ENCODE measurements around the gene RASD1.
"Not testable (repeated sequence)": the region's sequence is repeated elsewhere in the genome, so short reads cannot be mapped to it uniquely, and the experiment has no call there.

Gene RASD1

GRCh38 chr17:17455173-17455572 lies 41.0 kb downstream of the RASD1 start:
- no peak for DNase-seq (ENCODE audit: low read depth)
- H3K4me3 ChIP-seq (ENCODE audit: low read depth, low read length): no peak overlapping the region

GRCh38 chr17:17454700-17455099 lies 41.5 kb downstream of the RASD1 start:
- not testable (repeated sequence) for H3K4me3 ChIP-seq (ENCODE audit: low read depth, low read length); DNase-seq (ENCODE audit: low read depth)

More at GRCh38 chr17:17455173-17455572, 41.0 kb downstream of the RASD1 start:
- TF ChIP-seq CTCF (IDR thresholded peaks at IDR 0.05; ENCODE audit: insufficient read depth, low read depth, low read length, missing control alignments): no peak

GRCh38 chr17:17454276-17454675 lies 41.9 kb downstream of the RASD1 start:
- no peak for DNase-seq (ENCODE audit: low read depth)
- TF ChIP-seq CTCF (IDR thresholded peaks at IDR 0.05; ENCODE audit: insufficient read depth, low read depth, low read length, missing control alignments): no peak
- no peak overlapping the region for H3K4me3 ChIP-seq (ENCODE audit: low read depth, low read length)

- no peak for TF ChIP-seq CTCF (IDR thresholded peaks at IDR 0.05; ENCODE audit: insufficient read depth, low read depth, low read length, missing control alignments)
- DNase-seq (ENCODE audit: low read depth): no peak
- no peak overlapping the region for H3K4me3 ChIP-seq (ENCODE audit: low read depth, low read length)
These were observed 43.1 kb downstream of the RASD1 start for GRCh38 chr17:17453088-17453487.

- TF ChIP-seq CTCF (IDR thresholded peaks at IDR 0.05; ENCODE audit: insufficient read depth, low read depth, low read length, missing control alignments): no peak
- DNase-seq (ENCODE audit: low read depth): no peak
- no peak overlapping the region for H3K4me3 ChIP-seq (ENCODE audit: low read depth, low read length)
These were observed 47.5 kb downstream of the RASD1 start for GRCh38 chr17:17448723-17449122.

- DNase-seq (ENCODE audit: low read depth): no peak
- no peak overlapping the region for H3K4me3 ChIP-seq (ENCODE audit: low read depth, low read length)
- no peak for TF ChIP-seq CTCF (IDR thresholded peaks at IDR 0.05; ENCODE audit: insufficient read depth, low read depth, low read length, missing control alignments)
These were observed 48.1 kb downstream of the RASD1 start for GRCh38 chr17:17448076-17448475.

GRCh38 chr17:17447264-17447663 lies 48.9 kb downstream of the RASD1 start:
- no peak for DNase-seq (ENCODE audit: low read depth)
- no peak overlapping the region for H3K4me3 ChIP-seq (ENCODE audit: low read depth, low read length)
- no peak for TF ChIP-seq CTCF (IDR thresholded peaks at IDR 0.05; ENCODE audit: insufficient read depth, low read depth, low read length, missing control alignments)

All from GM12865 (cell line).